Activated CD8-positive, alpha-beta T cell treated with anti-CD3 and anti-CD28 coated beads, Interleukin-2, amount 10 ng/mL, durations not matched to agents 7 days and 5 days (primary cell): ENCODE results near the gene SBNO2. TPM values are rescaled to one million over a fixed set of nuclear protein-coding genes. Genes with fewer than 3 reads are reported as not detected.

ENCODE experiments used
- ATAC-seq: fragments of 150-1000 bp; cut with Tn5 transposase; one replicate; pipeline ENCODE4 v1.10.0; 2021; ENCODE audit warnings: moderate library complexity
- CTCF ChIA-PET: fragments of 350-600 bp; sonication (Branson Sonifier 250); formaldehyde crosslinking; loops from one replicate; lab custom pipeline; 2021; ENCODE audit warnings: antibody characterized with exemption; lab: Charles Lee
- POLR2A ChIA-PET: fragments of 350-600 bp; sonication (Branson Sonifier 250); formaldehyde crosslinking; loops from one replicate; lab custom pipeline; 2021; ENCODE audit warnings: antibody characterized with exemption; lab: Charles Lee
- DNase-seq: peaks from one replicate; pipeline ENCODE4 v3.0.0-alpha.2; 2020
- H3K27ac Mint-ChIP-seq: one replicate; pipeline ENCODE4 v1.8.0; 2021; ENCODE audit warnings: mild to moderate bottlenecking, mixed read lengths
- H3K27me3 Mint-ChIP-seq: one replicate; pipeline ENCODE4 v1.8.0; 2021; ENCODE audit warnings: low read depth, mixed read lengths
- H3K36me3 Mint-ChIP-seq: one replicate; pipeline ENCODE4 v1.8.0; 2021; ENCODE audit warnings: low read depth, mixed read lengths
- H3K4me1 Mint-ChIP-seq: one replicate; pipeline ENCODE4 v1.8.0; 2021; ENCODE audit warnings: low read depth, mixed read lengths
- H3K4me3 Mint-ChIP-seq: one replicate; pipeline ENCODE4 v1.8.0; 2021; ENCODE audit warnings: mild to moderate bottlenecking, mixed read lengths
- H3K9me3 Mint-ChIP-seq: one replicate; pipeline ENCODE4 v1.8.0; 2022; ENCODE audit warnings: mixed read lengths; ENCODE audit not compliant: insufficient read depth
- total RNA-seq, 2 experiments: library from RNA; stranded (reverse); gene quantifications; one replicate each; pipeline ENCODE4 v1.2.3, GENCODE V29; 2021

Gene SBNO2, protein sequence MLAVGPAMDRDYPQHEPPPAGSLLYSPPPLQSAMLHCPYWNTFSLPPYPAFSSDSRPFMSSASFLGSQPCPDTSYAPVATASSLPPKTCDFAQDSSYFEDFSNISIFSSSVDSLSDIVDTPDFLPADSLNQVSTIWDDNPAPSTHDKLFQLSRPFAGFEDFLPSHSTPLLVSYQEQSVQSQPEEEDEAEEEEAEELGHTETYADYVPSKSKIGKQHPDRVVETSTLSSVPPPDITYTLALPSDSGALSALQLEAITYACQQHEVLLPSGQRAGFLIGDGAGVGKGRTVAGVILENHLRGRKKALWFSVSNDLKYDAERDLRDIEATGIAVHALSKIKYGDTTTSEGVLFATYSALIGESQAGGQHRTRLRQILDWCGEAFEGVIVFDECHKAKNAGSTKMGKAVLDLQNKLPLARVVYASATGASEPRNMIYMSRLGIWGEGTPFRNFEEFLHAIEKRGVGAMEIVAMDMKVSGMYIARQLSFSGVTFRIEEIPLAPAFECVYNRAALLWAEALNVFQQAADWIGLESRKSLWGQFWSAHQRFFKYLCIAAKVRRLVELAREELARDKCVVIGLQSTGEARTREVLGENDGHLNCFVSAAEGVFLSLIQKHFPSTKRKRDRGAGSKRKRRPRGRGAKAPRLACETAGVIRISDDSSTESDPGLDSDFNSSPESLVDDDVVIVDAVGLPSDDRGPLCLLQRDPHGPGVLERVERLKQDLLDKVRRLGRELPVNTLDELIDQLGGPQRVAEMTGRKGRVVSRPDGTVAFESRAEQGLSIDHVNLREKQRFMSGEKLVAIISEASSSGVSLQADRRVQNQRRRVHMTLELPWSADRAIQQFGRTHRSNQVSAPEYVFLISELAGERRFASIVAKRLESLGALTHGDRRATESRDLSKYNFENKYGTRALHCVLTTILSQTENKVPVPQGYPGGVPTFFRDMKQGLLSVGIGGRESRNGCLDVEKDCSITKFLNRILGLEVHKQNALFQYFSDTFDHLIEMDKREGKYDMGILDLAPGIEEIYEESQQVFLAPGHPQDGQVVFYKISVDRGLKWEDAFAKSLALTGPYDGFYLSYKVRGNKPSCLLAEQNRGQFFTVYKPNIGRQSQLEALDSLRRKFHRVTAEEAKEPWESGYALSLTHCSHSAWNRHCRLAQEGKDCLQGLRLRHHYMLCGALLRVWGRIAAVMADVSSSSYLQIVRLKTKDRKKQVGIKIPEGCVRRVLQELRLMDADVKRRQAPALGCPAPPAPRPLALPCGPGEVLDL (N-terminal part only)
- total RNA-seq, result 10 to 100 TPM; 58.6 to 70.5 TPM

DNA sequence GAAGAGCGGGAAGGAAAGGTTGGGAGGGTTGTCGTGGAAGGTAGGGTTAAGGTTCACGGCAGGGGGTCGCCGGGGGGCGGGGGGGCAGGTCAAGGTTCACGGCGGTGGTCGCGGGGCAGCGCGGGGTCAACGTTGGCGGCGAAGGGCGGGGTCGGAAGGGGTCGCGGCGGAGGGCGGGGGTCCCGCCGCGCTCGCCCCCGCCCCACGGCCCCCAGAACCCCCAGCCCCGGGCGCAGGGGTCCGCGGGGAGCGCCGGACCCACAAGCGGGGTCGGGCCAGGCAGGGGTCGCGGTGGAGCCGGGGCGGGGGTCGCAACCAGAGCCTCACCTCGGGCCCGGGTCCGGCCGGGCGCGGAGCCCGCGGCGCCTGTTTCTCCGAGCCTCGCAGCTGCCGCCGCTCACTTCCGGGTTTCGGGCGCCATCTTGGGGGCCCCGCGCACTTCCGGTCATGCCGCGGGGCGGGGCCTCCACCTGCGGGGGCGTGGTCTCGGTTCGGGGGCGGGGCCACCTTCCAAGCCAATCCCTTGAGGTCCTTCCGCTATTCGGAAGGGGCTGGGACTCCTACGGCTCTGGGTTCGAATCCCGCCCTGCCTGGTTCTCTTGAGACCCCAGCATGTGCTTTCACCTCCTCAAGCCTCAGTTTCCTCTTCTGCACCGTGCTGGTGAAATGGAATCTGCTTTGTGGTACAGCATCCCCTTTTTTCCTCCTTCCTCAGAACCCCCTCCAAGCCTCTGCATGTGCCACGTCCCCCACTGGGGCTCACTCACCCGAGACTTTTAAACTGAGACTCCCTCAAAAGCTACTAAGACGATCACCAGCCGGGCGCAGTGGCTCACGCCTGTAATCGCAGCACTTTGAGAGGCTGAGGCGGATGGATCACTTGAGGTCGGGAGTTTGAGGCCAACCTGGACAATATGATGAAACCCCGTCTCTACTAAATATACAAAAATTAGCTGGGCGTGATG lies at the start of gene SBNO2:
SBNO2 (minus strand) TSS at position 424 of the 965 bp plus-strand sequence. CDS start 19,992 bp downstream, outside the sequence.
- ChIA-PET POLR2A (interaction anchor here (1.0 to 1.2 kb wide), 2 partner anchors 30 to 129 kb away, joined by 3 read pairs; no protein-coding TSS in a partner anchor), CTCF (interaction anchor here (0.9 kb wide), 1 partner anchor 73 kb away, joined by 3 read pairs; no protein-coding TSS in a partner anchor)
- Mint-ChIP-seq H3K36me3 (peaks cover 11% of the 10 kb centered on the region), H3K27ac (peak within 1 kb of the TSS; percentile 92), H3K4me1 (peaks cover 34% of the 10 kb centered on the region), H3K9me3 (no peaks in the 10 kb centered on the region), H3K4me3 (peak within 1 kb of the TSS; percentile 87), H3K27me3 (no peaks in the 10 kb centered on the region)
- DNase-seq, result peak; percentile 94
- ATAC-seq, result peak; percentile 87

DNA sequence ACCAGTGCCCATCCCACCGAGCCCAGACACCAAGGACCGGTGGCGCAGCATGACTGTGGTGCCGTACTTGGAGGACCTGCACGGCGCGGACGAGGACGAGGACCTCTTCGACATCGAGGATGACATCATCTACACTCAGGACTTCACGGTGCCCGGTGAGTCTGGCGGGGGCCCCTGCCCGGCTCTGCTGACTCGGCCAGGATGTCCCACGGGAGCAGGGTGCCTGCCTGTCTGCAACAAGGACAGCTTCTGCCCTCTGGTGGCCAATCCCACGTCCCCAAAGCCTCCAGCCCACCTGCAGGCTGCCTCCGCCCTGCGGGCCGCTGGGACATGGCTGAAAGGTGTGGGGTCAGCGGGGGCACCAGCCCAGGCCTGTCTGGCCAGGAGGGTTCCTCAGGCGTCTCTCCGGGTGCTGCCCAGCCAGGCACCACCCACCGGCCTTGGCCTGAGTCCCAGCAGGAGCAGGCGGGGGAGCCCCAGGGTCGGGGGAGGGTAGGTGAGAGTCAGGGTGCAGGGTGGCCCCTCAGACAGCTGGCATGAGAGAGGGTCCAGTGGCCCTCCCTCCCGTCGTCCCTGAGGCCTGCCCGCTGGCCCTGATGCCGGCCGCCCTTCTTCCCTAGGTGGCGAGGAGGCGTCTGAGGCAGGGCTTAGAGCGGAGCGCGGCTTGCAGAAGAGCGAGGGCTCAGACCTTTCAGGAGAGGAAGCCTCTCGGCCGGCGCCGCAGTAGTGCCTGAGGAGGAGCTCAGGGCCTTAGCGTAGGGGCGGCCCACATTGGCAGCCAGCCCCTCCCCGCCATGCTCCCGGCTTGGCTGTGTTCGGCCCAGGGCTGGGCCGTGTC lies 49.2 kb upstream of the SBNO2 start:
- CTCF ChIA-PET, result interaction anchor here (0.6 to 2.8 kb wide), 6 partner anchors 9 to 120 kb away, joined by 3 to 10 read pairs (median 4); no protein-coding TSS in a partner anchor
- Mint-ChIP-seq H3K27ac (no peak overlapping the region), H3K9me3 (no peaks in the 10 kb centered on the region), H3K4me3 (no peak overlapping the region), H3K4me1 (no peaks in the 10 kb centered on the region), H3K36me3 (peaks cover 8% of the 10 kb centered on the region), H3K27me3 (no peaks in the 10 kb centered on the region)
- POLR2A ChIA-PET, result no interaction called here
- DNase-seq (no peak), ATAC-seq (no peak)

DNA sequence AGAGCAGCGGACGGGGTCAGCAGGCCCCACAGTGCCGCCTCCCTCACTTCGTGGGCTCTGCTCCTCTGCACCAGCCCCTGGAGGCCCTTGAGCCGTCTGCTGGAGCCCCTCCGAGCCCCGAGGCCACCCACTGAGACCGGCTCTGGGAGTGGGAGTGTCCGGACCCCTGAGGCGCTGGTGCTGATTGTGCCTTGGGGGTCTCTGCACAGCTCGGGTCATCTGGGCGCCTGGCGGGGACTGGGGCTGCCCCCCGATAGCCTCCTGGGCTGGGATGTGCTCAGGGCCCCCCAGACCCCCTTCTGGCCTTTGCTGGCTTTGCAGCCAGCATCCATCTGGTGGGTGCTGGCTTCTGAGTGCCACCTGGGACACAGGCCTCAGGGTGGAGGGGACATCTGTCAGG lies 48.3 kb upstream of the SBNO2 start:
- peaks cover 5% of the 10 kb centered on the region for H3K36me3 Mint-ChIP-seq
- peak; percentile 49 for ATAC-seq
- no peaks in the 10 kb centered on the region for H3K4me1 Mint-ChIP-seq
- H3K9me3 Mint-ChIP-seq, result no peaks in the 10 kb centered on the region
- no peaks in the 10 kb centered on the region for H3K27me3 Mint-ChIP-seq
- DNase-seq, result no peak
- POLR2A ChIA-PET, result interaction anchor here (1.1 kb wide), 1 partner anchor 67 kb away, joined by 3 read pairs; no protein-coding TSS in a partner anchor
- H3K27ac Mint-ChIP-seq, result no peak overlapping the region
- H3K4me3 Mint-ChIP-seq, result no peak overlapping the region
- CTCF ChIA-PET, result interaction anchor here (0.6 to 2.8 kb wide), 6 partner anchors 8 to 109 kb away, joined by 3 to 10 read pairs (median 4); partner anchors contain the start of gene CIRBP

DNA sequence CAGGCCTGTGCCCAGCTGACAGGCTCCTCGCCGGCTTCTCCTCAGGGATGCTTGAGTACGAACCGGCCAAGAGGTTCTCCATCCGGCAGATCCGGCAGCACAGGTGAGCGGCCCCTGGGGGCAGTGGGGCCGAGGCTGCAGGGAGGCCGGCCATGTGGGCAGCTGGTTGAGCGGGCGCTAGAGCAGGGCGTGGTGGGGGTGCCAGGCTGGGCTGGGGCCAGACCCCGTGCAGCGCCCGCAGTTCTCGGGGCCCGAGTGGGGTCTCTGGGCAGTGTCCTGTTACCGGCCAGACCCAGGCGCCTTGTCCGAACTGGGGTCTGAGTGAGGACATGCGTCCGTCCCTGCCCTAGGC lies 47.8 kb upstream of the SBNO2 start:
- H3K27ac Mint-ChIP-seq, result no peak overlapping the region
- H3K27me3 Mint-ChIP-seq, result no peaks in the 10 kb centered on the region
- H3K9me3 Mint-ChIP-seq, result no peaks in the 10 kb centered on the region
- H3K36me3 Mint-ChIP-seq, result peaks cover 2% of the 10 kb centered on the region
- H3K4me3 Mint-ChIP-seq, result no peak overlapping the region
- ATAC-seq (no peak), DNase-seq (no peak)
- no peaks in the 10 kb centered on the region for H3K4me1 Mint-ChIP-seq
- POLR2A ChIA-PET, result interaction anchor here (1.1 kb wide), 1 partner anchor 67 kb away, joined by 3 read pairs; no protein-coding TSS in a partner anchor
- CTCF ChIA-PET, result interaction anchor here (0.8 to 2.8 kb wide), 3 partner anchors 8 to 108 kb away, joined by 3 to 10 read pairs (median 9); partner anchors contain the start of gene CIRBP

DNA sequence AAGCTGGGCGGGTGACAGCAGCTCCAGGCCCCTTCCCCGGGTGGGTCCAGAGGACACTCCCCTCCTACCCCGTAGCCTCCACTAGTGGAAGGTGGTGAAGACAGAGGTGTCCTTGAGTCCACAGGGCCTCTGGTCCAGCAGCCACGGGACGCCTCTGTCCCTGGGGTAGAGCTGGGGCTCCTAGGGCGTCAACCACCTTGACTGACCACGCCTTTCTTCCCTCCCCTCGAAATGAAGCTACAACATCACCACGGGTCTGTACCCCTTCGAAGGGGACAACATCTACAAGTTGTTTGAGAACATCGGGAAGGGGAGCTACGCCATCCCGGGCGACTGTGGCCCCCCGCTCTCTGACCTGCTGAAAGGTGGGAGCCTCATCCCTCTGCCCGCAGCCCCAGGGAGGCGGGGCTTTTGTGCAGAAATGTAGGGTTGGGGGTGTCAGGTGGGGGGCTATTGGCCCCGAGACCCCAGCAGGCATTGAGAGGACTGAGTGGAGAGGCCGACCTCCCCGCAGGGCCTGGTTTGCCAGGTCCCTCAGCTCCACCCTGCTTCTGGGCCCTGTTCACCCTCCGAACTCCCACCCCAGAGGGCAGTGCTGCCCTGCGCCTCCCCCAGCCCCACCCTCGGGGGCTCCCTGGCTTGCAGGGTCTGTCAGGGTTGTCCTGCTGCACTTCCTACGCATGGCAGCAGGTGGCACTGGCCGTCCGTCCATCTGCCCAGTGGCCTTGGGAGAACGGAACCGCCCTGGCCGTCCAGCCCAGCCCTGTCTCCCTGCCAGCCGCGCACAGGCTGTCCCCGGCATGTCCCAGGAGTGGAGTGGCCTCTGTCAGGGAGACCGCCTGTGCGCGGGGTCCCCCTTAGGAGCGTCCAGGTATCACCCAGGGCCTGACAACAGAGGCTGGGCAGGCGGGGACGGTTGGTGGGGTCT lies 47.2 kb upstream of the SBNO2 start:
- no peak for ATAC-seq
- Mint-ChIP-seq H3K36me3 (peaks cover under 1% of the 10 kb centered on the region), H3K27ac (no peak overlapping the region), H3K4me1 (no peaks in the 10 kb centered on the region), H3K9me3 (no peaks in the 10 kb centered on the region), H3K4me3 (no peak overlapping the region), H3K27me3 (no peaks in the 10 kb centered on the region)
- ChIA-PET CTCF (interaction anchor here (2.8 kb wide), 1 partner anchor 108 kb away, joined by 9 read pairs; no protein-coding TSS in a partner anchor), POLR2A (interaction anchor here (0.7 to 1.1 kb wide), 2 partner anchors 48 to 66 kb away, joined by 3 read pairs; no protein-coding TSS in a partner anchor)
- DNase-seq, result no peak

DNA sequence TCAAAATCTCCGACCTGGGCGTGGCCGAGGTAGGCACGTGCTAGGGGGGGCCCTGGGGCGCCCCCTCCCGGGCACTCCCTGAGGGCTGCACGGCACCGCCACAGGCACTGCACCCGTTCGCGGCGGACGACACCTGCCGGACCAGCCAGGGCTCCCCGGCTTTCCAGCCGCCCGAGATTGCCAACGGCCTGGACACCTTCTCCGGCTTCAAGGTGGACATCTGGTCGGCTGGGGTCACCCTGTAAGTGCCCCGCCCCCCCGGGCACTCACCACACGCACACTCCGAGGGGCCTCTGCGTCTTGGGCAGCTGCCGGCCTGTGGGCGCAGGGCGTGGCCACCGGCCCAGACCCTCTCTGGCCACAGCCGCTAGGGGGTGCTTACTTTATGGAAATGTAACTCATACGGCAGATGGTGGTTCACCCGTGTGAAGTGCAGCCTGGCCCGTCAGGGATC lies 46.4 kb upstream of the SBNO2 start:
- Mint-ChIP-seq H3K27me3 (no peaks in the 10 kb centered on the region), H3K4me1 (peaks cover 3% of the 10 kb centered on the region), H3K36me3 (no peaks in the 10 kb centered on the region), H3K4me3 (no peak overlapping the region), H3K9me3 (no peaks in the 10 kb centered on the region), H3K27ac (no peak overlapping the region)
- DNase-seq (no peak), ATAC-seq (no peak)
- CTCF ChIA-PET, result no interaction called here
- POLR2A ChIA-PET, result interaction anchor here (0.5 to 0.7 kb wide), 2 partner anchors 48 to 378 kb away, joined by 3 to 4 read pairs; no protein-coding TSS in a partner anchor

DNA sequence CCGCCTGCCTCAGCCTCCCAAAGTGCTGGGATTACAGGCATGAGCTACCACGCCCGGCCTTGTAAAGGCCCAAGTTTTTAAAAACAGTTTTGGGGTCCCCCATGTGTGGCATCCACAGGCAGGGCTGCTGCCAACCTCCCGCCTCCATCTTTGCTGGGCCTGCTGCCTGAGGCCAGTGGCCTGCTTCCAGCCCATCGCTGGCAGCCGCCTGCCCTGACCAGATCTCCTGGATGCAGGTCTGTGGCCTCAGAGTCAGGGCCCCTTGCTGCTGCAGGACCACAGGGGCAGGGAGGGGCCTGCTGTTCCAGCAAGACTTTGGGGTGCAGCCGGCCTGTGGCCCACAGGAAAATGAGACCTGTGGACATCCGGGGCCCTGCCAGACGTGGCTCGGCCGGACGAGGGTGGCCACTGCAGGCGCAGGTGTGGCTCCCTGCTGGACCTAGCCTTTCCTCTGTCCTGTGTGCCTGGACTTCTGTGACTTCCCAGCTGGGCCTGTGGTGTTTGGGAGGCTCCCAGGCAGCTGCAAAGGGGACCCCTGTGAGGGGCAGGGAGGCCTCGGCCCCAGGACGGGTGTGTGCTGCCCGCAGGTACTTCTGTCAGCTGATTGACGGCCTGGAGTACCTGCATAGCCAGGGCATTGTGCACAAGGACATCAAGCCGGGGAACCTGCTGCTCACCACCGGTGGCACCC lies 45.9 kb upstream of the SBNO2 start:
- Mint-ChIP-seq H3K4me3 (no peak overlapping the region), H3K27ac (no peak overlapping the region), H3K9me3 (no peaks in the 10 kb centered on the region), H3K27me3 (no peaks in the 10 kb centered on the region), H3K36me3 (no peaks in the 10 kb centered on the region), H3K4me1 (peaks cover 5% of the 10 kb centered on the region)
- ChIA-PET CTCF (no interaction called here), POLR2A (interaction anchor here (0.5 kb wide), 1 partner anchor 377 kb away, joined by 4 read pairs; no protein-coding TSS in a partner anchor)
- DNase-seq (no peak), ATAC-seq (no peak)

DNA sequence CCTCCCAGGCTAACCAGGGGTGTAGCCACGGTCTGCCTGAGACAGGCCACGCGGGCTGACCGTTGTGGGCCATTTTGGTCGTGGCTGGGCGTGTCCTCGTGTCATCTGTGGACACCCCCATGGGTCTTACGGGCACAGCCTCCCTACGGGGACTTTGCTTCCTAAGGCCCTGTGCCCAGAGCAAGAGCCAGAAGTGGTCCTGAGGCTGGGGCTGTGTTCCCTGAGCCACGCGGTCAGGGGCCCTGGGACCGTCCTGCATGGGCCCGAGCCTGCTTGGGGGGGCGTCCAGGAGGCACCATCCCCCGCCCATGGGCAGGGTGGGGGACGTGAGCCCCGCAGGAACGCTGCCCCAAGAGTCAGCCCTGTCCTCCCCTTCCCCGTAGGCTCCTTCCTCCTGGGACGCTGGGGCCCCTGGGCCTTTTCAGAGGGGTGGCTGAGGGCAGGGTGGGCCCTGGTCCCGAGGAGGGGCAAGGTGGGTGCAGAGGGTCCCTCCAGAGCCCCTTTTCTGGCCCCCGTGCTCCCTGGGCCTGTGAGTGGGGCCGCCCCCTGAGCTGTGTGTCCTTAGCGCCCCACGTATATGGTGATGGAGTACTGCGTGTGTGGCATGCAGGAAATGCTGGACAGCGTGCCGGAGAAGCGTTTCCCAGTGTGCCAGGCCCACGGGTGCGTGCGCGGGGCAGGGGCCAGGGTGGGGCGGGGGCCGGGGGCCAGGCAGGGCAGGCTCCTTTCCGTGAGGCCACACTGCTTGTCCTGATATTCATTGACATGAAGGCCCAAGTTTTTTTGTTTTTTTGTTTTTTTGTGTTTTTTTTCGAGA lies 44.9 kb upstream of the SBNO2 start:
- H3K4me1 Mint-ChIP-seq, result peaks cover 10% of the 10 kb centered on the region
- H3K9me3 Mint-ChIP-seq, result no peaks in the 10 kb centered on the region
- H3K27ac Mint-ChIP-seq, result no peak overlapping the region
- ChIA-PET CTCF (no interaction called here), POLR2A (no interaction called here)
- DNase-seq (no peak), ATAC-seq (no peak)
- no peaks in the 10 kb centered on the region for H3K27me3 Mint-ChIP-seq
- H3K36me3 Mint-ChIP-seq, result peaks cover 2% of the 10 kb centered on the region
- H3K4me3 Mint-ChIP-seq, result no peak overlapping the region
